DND-41 (cell line): ENCODE measurements around the gene GPC3.

Experiments
- CTCF ChIP-seq: IDR thresholded peaks from 2 replicates; pipeline ENCODE4 v1.5.1; 2012; ENCODE audit warnings: borderline replicate concordance, low read length, moderate library complexity, mild to moderate bottlenecking; ENCODE audit not compliant: poor library complexity, severe bottlenecking; ENCODE audit errors: extremely low read depth
- EZH2 ChIP-seq: IDR thresholded peaks from 3 replicates; pipeline ENCODE4 v1.6.1; 2012; ENCODE audit warnings: borderline replicate concordance, low read depth, mild to moderate bottlenecking, moderate library complexity, low read length, inconsistent platforms; ENCODE audit not compliant: severe bottlenecking

- no peak for TF ChIP-seq CTCF
- no peak for TF ChIP-seq EZH2
These were observed 377.7 kb downstream of the GPC3 start for GRCh38 chrX:133607419-133608348.
